Stimulated activated CD4-positive, alpha-beta T cell treated with anti-CD3 and anti-CD28 coated beads, Interleukin-12 subunit alpha, Interleukin-12 subunit beta, amount 100 ng/mL, for 48 hours (primary cell): ENCODE measurements around the gene CMIP.

Source experiments
- DNase-seq, 3 donors: peaks; one replicate each; pipeline ENCODE4 v3.0.0-alpha.2; 2020; ENCODE audit warnings: low read depth in 2 of 3, low spot score in 1 of 3

Gene CMIP

GRCh38 chr16:81599034-81599744 lies 154.6 kb downstream of the CMIP start:
- no peak for DNase-seq

GRCh38 chr16:81600275-81600674 lies 155.7 kb downstream of the CMIP start:
- DNase-seq, result no peak

- no peak for DNase-seq
These were observed 156.4 kb downstream of the CMIP start for GRCh38 chr16:81601008-81601428.

- no peak for DNase-seq
These were observed 157.1 kb downstream of the CMIP start for GRCh38 chr16:81601601-81602255.

GRCh38 chr16:81602256-81602776 lies 157.7 kb downstream of the CMIP start:
- DNase-seq, result no peak

- DNase-seq, result no peak
These were observed 158.2 kb downstream of the CMIP start for GRCh38 chr16:81602792-81603191.

GRCh38 chr16:81604960-81605383 lies 160.4 kb downstream of the CMIP start:
- no peak for DNase-seq

- DNase-seq, result no peak
These were observed 161.4 kb downstream of the CMIP start for GRCh38 chr16:81606039-81606438.

GRCh38 chr16:81607006-81607405 lies 162.4 kb downstream of the CMIP start:
- no peak for DNase-seq

GRCh38 chr16:81607805-81608522 lies 163.4 kb downstream of the CMIP start:
- no peak for DNase-seq

- no peak for DNase-seq
These were observed 164.1 kb downstream of the CMIP start for GRCh38 chr16:81608523-81609209.

- no peak for DNase-seq
These were observed 164.8 kb downstream of the CMIP start for GRCh38 chr16:81609323-81609892.

GRCh38 chr16:81610144-81610842 lies 165.7 kb downstream of the CMIP start:
- DNase-seq, result no peak

GRCh38 chr16:81610936-81611335 lies 166.3 kb downstream of the CMIP start:
- no peak for DNase-seq

GRCh38 chr16:81611721-81612120 lies 167.1 kb downstream of the CMIP start:
- DNase-seq, result no peak

- DNase-seq, result no peak
These were observed 167.9 kb downstream of the CMIP start for GRCh38 chr16:81612351-81613163.

- DNase-seq, result no peak
These were observed 169.6 kb downstream of the CMIP start for GRCh38 chr16:81614171-81614570.

GRCh38 chr16:81614654-81615359 lies 170.2 kb downstream of the CMIP start:
- DNase-seq, result no peak

- DNase-seq, result no peak
These were observed 170.8 kb downstream of the CMIP start for GRCh38 chr16:81615411-81615810.
